Skeletal muscle tissue (tissue), 4 donors: Measurements from ENCODE around the gene PACSIN2. TPM values are rescaled to one million over a fixed set of nuclear protein-coding genes. Genes with fewer than 3 reads are reported as not detected.

Experiments
- H3K27ac ChIP-seq: one replicate; pipeline ENCODE4 v1.7.0; 2013; ENCODE audit warnings: mild to moderate bottlenecking, low read depth, low read length, inconsistent platforms
- H3K27me3 ChIP-seq, 3 donors: one replicate each; pipeline ENCODE4 v1.7.0; 2013; ENCODE audit warnings: low read length in 3 of 3; ENCODE audit not compliant: control insufficient read depth in 3 of 3, insufficient read depth in 3 of 3
- H3K36me3 ChIP-seq, 3 donors: one replicate each; pipeline ENCODE4 v1.7.0; 2013; ENCODE audit warnings: low read length in 3 of 3; ENCODE audit not compliant: control insufficient read depth in 3 of 3, insufficient read depth in 3 of 3
- H3K4me1 ChIP-seq, 3 donors: one replicate each; pipeline ENCODE4 v1.7.0; 2013; ENCODE audit warnings: low read length in 3 of 3, mild to moderate bottlenecking in 3 of 3; ENCODE audit not compliant: control insufficient read depth in 3 of 3, insufficient read depth in 3 of 3
- H3K4me3 ChIP-seq, 3 donors: one replicate each; pipeline ENCODE4 v1.7.0; 2013; ENCODE audit warnings: low read length in 3 of 3
- H3K9ac ChIP-seq, 3 donors: one replicate each; pipeline ENCODE4 v1.7.0; 2013; ENCODE audit warnings: low read length in 3 of 3, mild to moderate bottlenecking in 3 of 3, moderate library complexity in 2 of 3, low read depth in 1 of 3
- H3K9me3 ChIP-seq, 3 donors: one replicate each; pipeline ENCODE4 v1.7.0; 2013; ENCODE audit warnings: low read length in 3 of 3; ENCODE audit not compliant: control insufficient read depth in 3 of 3
- total RNA-seq: library from RNA; depleted of rRNA; stranded (reverse); fragments of >200 nt; gene quantifications from one replicate; pipeline ENCODE4 v1.2.3, GENCODE V29; 2014
- donor health status: Osteomylitis.

PACSIN2 gene
- total RNA-seq, 1 donor from 2014 or later: 20.9 TPM

DNA sequence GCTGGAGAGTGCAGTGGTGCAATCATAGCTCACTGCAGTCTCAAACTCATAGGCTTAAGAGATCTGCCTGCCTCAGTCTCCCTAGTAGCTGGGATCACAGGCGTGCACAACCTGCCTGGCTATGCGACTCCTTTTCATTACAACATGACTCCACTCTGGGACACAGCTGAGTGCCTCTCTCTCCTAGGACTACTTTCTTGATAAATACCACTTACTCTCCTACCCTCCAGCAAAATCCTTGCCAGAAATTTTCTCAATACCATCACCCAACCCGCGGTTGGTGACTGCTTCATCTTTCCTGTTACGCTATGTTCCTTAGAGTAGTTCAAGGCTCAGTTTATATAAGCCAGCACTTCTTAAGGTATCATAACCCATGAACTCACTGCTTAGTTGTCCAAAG lies 184.8 kb downstream of the PACSIN2 start:
- Histone ChIP-seq H3K27me3 (no peaks in the 10 kb centered on the region), H3K36me3 (peaks cover 27 to 52% (median 49%) of the 10 kb centered on the region in 3 donors), H3K27ac (no peak overlapping the region), H3K4me3 (no peak overlapping the region), H3K9me3 (no peaks in the 10 kb centered on the region), H3K4me1 (no peaks in the 10 kb centered on the region), H3K9ac (no peak overlapping the region)

DNA sequence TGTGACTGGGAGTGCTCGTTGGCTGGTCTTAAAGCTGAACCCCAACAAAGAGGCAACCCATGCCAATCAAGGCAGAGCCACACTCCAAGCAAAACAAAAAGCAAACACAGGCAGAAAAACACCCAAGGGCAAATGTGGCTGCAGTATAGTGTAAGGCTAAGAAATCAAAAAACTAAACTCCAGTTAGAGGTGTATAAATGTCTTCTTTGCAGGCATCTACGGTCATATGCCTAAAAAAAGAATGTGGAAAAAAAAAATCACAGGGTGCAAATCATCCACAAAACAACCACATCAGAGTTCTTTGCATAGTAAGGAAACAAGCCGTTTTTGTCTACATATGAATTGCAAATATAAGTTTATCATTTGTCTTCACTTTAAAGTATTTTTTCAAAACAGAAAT lies 185.6 kb downstream of the PACSIN2 start:
- Histone ChIP-seq H3K4me3 (no peak overlapping the region), H3K27ac (no peak overlapping the region), H3K36me3 (peaks cover 28 to 54% (median 50%) of the 10 kb centered on the region in 3 donors), H3K4me1 (no peaks in the 10 kb centered on the region), H3K9me3 (no peaks in the 10 kb centered on the region), H3K9ac (no peak overlapping the region), H3K27me3 (no peaks in the 10 kb centered on the region)

DNA sequence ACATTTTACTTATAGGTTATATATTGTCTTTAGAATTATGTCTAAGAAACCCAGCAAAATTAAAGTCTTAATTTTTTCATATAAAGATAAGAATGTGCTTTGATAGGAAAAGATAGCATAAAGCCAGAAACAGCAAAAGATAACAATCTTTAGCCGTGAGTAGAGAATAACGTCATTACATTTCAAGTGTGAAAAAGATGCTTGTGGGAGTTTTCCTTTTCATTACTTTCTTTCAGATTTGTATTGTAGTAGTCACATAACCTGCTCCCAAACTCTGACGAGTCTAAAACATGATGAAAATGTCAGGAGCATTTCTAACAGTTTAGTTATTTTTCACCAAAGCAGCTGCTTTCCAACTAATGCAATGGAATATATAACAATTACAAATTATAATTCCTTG lies 189.2 kb downstream of the PACSIN2 start:
- Histone ChIP-seq H3K9me3 (no peaks in the 10 kb centered on the region), H3K27me3 (no peaks in the 10 kb centered on the region), H3K4me3 (no peak overlapping the region), H3K4me1 (no peaks in the 10 kb centered on the region), H3K36me3 (peaks cover 16 to 37% (median 33%) of the 10 kb centered on the region in 3 donors), H3K9ac (no peak overlapping the region), H3K27ac (no peak overlapping the region)

DNA sequence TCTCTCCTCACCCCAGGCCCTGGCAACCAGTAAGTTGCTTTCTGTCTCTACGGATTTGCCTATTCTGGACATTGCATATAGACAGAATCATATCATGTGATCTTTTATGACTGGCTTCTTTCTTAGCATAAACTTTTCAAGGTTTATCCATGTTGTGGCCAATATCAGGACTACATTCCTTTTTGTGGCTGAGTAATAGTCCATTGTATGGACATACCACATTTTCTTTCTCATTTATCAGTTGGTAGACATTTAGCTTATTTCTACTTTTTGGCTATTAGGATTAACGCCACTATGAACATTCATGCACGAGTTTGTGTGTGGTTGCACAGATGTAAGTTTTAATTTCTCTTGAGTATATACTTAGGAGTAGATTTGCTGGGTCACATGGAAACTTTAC lies 193.6 kb downstream of the PACSIN2 start:
- Histone ChIP-seq H3K4me3 (no peak overlapping the region), H3K9ac (no peak overlapping the region), H3K27me3 (no peaks in the 10 kb centered on the region), H3K4me1 (peaks cover 0 to 2% (median 0%) of the 10 kb centered on the region in 3 donors), H3K36me3 (peaks cover 13 to 28% (median 15%) of the 10 kb centered on the region in 3 donors), H3K27ac (no peak overlapping the region), H3K9me3 (no peaks in the 10 kb centered on the region)

DNA sequence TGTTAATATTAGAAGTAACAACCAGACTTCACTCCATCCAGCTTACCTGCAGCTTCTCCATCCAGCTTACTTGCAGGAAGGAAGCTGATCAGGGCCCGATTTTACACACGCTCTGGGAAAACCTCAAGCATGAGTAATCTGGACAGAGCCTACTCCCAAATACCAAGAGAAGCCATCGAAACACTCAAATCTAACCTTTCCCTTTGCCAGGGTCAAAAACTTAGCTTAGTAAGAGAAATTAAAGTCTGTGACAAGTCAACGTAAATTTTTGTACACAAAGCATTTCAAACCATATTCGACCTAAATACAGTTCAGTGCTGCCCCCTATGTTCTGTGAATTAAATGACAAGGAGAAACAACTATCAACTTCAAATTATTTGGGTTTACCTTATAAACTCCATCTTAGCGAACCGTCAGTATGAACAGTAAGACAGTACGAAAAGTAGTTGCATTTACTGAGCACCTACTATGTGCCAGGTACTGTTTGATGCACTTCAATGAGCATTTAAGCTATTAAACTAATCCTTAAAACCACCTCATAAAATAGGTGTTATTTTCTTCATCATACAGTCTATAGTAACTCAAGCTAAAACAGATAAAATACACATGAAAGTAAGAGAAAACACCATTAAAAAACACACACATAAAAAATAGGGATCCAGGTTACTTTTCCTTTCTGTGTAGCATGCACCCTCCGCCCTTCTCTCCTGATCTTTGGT lies 194.7 kb downstream of the PACSIN2 start:
- H3K9me3 ChIP-seq: no peaks in the 10 kb centered on the region
- H3K27me3 ChIP-seq: no peaks in the 10 kb centered on the region
- H3K27ac ChIP-seq: no peak overlapping the region
- H3K4me1 ChIP-seq: peaks cover 0 to 2% (median 0%) of the 10 kb centered on the region in 3 donors
- H3K36me3 ChIP-seq: peaks cover 13 to 28% (median 16%) of the 10 kb centered on the region in 3 donors
- H3K4me3 ChIP-seq: no peak overlapping the region
- H3K9ac ChIP-seq: no peak overlapping the region

Other genes with a start within 250 kb of the PACSIN2 start
- gene ARFGAP3, start 157.9 kb downstream of the PACSIN2 start, total RNA-seq: 32.9 TPM
- gene TTLL1, start 74.2 kb upstream of the PACSIN2 start, total RNA-seq: 8.9 TPM
- gene BIK, start 95.6 kb upstream of the PACSIN2 start, total RNA-seq: 0.52 TPM
- 8.4 TPM for gene MCAT, start 128.2 kb upstream of the PACSIN2 start, total RNA-seq
- gene TSPO, start 136.4 kb upstream of the PACSIN2 start, total RNA-seq: 69.4 TPM
- 13.0 TPM for gene TTLL12, start 172.0 kb upstream of the PACSIN2 start, total RNA-seq